ENCODE measurements around the gene PTCD3.

Gene PTCD3

GRCh38 chr2:86147793-86148192, 41.8 kb downstream of the PTCD3 start:
- no peak for DNase-seq

DNA sequence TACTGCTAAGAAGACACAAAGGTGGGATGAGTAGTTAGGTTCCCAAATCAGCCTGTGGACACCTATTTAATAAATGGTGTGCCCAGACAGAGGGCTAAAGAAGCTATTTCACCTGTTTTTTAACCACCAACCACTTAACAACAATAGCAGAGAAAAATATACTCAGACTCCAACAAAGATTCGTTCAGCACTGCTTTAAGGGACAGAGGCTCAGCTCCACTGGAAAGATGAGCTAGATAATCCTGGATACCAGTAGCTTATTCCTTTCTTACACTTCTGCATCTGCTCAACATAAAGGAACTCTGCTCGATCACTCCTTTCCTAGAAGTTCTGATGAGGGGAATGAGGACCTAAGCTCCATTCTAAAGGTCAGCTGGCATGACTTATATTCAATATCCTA, 44.5 kb downstream of the PTCD3 start:
- no peak for DNase-seq

GRCh38 chr2:86157009-86157556, 51.0 kb downstream of the PTCD3 start:
- DNase-seq: no peak

DNA sequence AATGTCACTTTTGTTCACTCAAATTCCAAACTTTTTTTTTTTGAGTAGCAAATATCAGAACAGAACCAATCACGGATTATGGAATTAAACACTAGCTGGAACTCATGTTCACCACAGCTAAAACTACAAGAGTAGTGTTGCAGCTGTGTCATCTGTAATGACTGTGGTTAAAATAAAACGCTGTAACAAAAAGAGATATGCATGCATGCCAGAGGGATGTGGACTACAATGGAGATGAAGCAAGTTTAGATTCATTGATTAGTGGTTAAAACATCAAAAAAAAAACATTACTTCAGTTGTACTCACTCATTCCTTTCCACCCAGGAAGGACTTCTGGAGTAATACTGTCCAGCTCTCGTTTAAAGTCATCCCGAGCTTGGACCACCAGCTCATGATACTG, 52.3 kb downstream of the PTCD3 start:
- DNase-seq: no peak

GRCh38 chr2:86160156-86160952, 54.3 kb downstream of the PTCD3 start:
- no peak for DNase-seq

DNA sequence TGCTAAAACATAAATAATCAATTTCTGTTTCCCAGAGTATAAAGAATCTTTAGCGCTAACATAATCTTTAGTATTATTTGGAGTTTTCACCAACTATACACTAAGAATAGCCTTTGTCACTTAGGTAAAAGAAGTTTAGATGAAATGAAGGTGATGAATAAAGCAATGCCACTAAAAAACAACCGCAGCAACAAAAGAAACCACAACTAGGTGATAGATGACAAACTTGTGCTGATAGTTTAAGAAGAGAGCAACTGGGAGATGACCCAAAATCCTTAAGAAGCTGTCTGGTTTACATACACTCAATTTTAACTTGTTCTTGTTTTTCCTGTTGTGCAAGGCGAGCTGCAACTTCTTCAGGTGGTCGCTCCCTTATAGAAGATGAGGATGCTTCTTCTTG, 64.4 kb downstream of the PTCD3 start:
- no peak for DNase-seq

DNA sequence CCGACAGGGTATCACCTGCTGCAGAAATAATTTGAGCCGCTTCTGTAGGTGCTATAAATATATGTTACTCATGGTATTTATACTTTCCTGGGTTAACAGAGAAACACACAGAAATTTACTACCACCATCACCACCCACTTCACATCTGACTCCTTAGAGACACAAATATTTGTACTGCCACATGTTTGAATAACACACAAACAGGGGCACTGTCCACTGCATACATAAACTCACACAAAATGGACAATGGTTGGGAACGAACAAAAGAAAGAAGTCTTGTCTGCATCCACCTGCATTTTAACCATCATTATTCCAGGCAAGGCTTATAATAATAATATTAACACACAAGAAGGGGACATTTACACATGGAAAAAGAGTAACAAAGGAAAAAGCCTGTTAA, 65.3 kb downstream of the PTCD3 start:
- no peak for DNase-seq

- no peak for DNase-seq
These were observed 66.6 kb downstream of the PTCD3 start for GRCh38 chr2:86172610-86173009.

DNA sequence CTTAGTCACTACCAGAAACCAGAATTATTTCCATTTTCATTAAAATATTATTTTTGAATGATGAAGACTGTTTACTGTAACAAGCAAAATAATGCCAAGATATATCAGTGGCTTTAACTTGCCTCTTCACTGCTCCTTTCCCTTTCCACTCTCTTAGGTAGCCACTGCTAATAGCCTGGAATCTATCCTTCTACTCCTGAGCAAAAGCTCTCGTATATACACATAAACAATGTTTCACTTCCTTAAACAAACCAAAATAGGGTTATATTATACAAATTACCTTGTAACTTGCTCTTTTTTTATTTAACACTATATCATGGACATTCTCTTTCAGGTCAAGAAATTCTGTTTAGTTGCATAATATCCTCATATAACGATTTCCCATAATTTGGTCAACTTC, 68.4 kb downstream of the PTCD3 start:
- no peak for DNase-seq

GRCh38 chr2:86175828-86176227, 69.8 kb downstream of the PTCD3 start:
- DNase-seq: no peak

GRCh38 chr2:86176597-86176996, 70.6 kb downstream of the PTCD3 start:
- no peak for DNase-seq

DNA sequence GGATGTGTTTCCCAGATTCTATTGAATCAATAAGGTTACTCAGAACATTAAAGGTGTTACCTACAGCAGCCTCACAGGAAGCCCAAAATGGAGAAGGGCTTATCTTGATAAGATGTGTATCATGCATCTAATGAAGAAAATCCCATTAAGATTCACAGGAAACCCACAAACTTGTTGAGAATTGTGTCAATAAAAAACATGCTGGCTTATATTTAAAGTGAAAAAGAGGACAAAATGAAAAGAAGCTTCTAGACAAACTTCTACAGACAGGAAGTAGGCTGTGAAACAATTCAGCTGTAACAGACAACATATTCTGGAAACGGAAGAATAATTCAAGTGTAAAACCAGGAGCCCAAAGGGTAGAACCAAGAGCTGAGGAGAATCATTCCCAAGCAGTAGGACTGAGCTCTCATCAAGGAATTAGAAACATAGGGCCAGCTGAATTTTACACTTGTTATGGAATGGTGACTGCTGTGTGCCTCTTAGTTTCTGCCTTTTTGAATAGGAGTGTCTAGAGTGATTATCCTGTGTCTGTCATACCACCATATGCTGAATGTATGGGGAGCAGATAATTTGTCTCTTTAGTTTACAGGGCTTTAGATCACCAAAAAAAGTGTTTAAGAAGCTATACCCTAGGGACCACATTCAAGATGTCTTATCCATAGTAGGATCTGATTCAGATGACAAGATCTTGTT, 79.6 kb downstream of the PTCD3 start:
- DNase-seq: no peak

DNA sequence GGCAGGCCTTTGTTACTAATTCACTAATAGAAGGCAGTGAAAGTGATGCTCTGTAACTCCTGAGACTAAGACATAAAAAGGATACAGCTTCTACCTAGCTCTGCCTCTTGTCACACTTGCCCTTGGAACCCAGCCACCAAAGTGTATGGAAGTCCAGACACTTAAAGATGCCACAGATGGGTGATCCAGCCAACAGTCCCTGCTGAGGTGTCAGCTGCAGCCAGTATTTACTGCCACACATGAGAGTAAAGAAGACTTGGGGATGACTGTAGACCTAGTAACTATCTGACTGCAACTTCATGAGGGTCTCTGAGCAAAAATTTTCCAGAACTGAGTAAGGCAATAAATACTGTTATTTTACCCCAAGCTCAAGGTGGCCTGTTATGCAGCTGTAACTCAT, 80.4 kb downstream of the PTCD3 start:
- DNase-seq: no peak

- no peak for DNase-seq
These were observed 83.9 kb downstream of the PTCD3 start for GRCh38 chr2:86189782-86190416.
